ENCODE measurements around the gene KCNB1. TPM values are rescaled to one million over a fixed set of nuclear protein-coding genes. Genes with fewer than 3 reads are reported as not detected.

The KCNB1 gene
- total RNA-seq, 4 donors from 2014 or later, result 0.29 to 32.5 (median 7.0) TPM

GRCh38 chr20:49396230-49396629 is 86.2 kb downstream of the KCNB1 start:
- Histone ChIP-seq H3K27ac (peak overlapping the region; percentile 93 to 94), H3K36me3 (no peaks in the 10 kb centered on the region), H3K4me1 (peaks cover 4 to 9% of the 10 kb centered on the region in 2 donors), H3K27me3 (no peaks in the 10 kb centered on the region), H3K4me3 (no peak overlapping the region), H3K9me3 (no peaks in the 10 kb centered on the region)
- TF ChIP-seq POLR2A (IDR thresholded peaks at IDR 0.05) (no peak), CTCF (IDR thresholded peaks at IDR 0.05) (peak in 1 of 4 experiments; percentile 6)
- intact Hi-C loops (cut with DNase I; ENCODE audit: low total_unique reads), result loop anchor here (10.0 kb wide), 1 partner anchor 51 kb away; no protein-coding TSS in a partner anchor
- DNase-seq, result no peak

- intact Hi-C loops (cut with DNase I; ENCODE audit: low total_unique reads), result loop anchor here (10.0 kb wide), 1 partner anchor 51 kb away; no protein-coding TSS in a partner anchor
- no peak for DNase-seq
- Histone ChIP-seq H3K36me3 (no peaks in the 10 kb centered on the region), H3K27me3 (no peaks in the 10 kb centered on the region), H3K4me1 (peaks cover 4 to 9% of the 10 kb centered on the region in 2 donors), H3K27ac (peak overlapping the region; percentile 93 to 94), H3K9me3 (no peaks in the 10 kb centered on the region), H3K4me3 (no peak overlapping the region)
- TF ChIP-seq CTCF (IDR thresholded peaks at IDR 0.05) (no peak), POLR2A (IDR thresholded peaks at IDR 0.05) (no peak)
Observed at GRCh38 chr20:49395659-49396058, 86.8 kb downstream of the KCNB1 start.

- Histone ChIP-seq H3K4me1 (peaks cover 4 to 8% of the 10 kb centered on the region in 2 donors), H3K9me3 (no peaks in the 10 kb centered on the region), H3K27ac (peak overlapping the region; percentile 93 to 94), H3K27me3 (no peaks in the 10 kb centered on the region), H3K4me3 (no peak overlapping the region), H3K36me3 (no peaks in the 10 kb centered on the region)
- intact Hi-C loops (cut with DNase I; ENCODE audit: low total_unique reads), result loop anchor here (10.0 kb wide), 1 partner anchor 50 kb away; no protein-coding TSS in a partner anchor
- TF ChIP-seq CTCF (IDR thresholded peaks at IDR 0.05), result peak in 1 of 4 experiments; percentile 4
- TF ChIP-seq POLR2A (IDR thresholded peaks at IDR 0.05), result no peak
- DNase-seq, result peak; percentile 77 to 91
Observed at GRCh38 chr20:49395183-49395582, 87.3 kb downstream of the KCNB1 start.

- peaks cover 4 to 5% of the 10 kb centered on the region in 2 donors for H3K4me1 ChIP-seq
- no peak overlapping the region for H3K4me3 ChIP-seq
- intact Hi-C loops (cut with DNase I; ENCODE audit: low total_unique reads), result loop anchor here (10.0 kb wide), 1 partner anchor 50 kb away; no protein-coding TSS in a partner anchor
- H3K27ac ChIP-seq, result peak overlapping the region; percentile 93 to 94
- no peak for DNase-seq
- H3K9me3 ChIP-seq, result no peaks in the 10 kb centered on the region
- H3K27me3 ChIP-seq, result no peaks in the 10 kb centered on the region
- TF ChIP-seq CTCF (IDR thresholded peaks at IDR 0.05) (no peak), POLR2A (IDR thresholded peaks at IDR 0.05) (no peak)
- H3K36me3 ChIP-seq, result no peaks in the 10 kb centered on the region
Observed at GRCh38 chr20:49394757-49395156, 87.7 kb downstream of the KCNB1 start.

- intact Hi-C loops (cut with DNase I; ENCODE audit: low total_unique reads), result loop anchor here (10.0 kb wide), 1 partner anchor 49 kb away; no protein-coding TSS in a partner anchor
- Histone ChIP-seq H3K4me1 (peaks cover 4 to 5% of the 10 kb centered on the region in 2 donors), H3K27ac (peak overlapping the region; percentile 93 to 94), H3K4me3 (no peak overlapping the region), H3K36me3 (no peaks in the 10 kb centered on the region), H3K27me3 (no peaks in the 10 kb centered on the region), H3K9me3 (no peaks in the 10 kb centered on the region)
- DNase-seq, result peak; percentile 52 to 64
- TF ChIP-seq CTCF (IDR thresholded peaks at IDR 0.05) (no peak), POLR2A (IDR thresholded peaks at IDR 0.05) (no peak)
Observed at GRCh38 chr20:49394264-49394663, 88.2 kb downstream of the KCNB1 start.

All from uterus (tissue), 4 donors.